Neural crest cell (in vitro differentiated cells): ENCODE results near the gene TBRG4. TPM values are rescaled to one million over a fixed set of nuclear protein-coding genes. Genes with fewer than 3 reads are reported as not detected.

Source experiments
- DNase-seq: peaks from one replicate; pipeline ENCODE4 v3.0.0; 2021; ENCODE audit warnings: low read depth, mixed read lengths, low spot score
- H3K27ac Mint-ChIP-seq: one replicate; pipeline ENCODE4 v1.8.0; 2021; ENCODE audit warnings: mild to moderate bottlenecking, mixed read lengths; ENCODE audit not compliant: unreplicated experiment
- H3K27me3 Mint-ChIP-seq: 2 replicates; pipeline ENCODE4 v1.8.0; 2021; ENCODE audit warnings: low read depth, mild to moderate bottlenecking, mixed read lengths
- H3K36me3 Mint-ChIP-seq: 2 replicates; pipeline ENCODE4 v1.8.0; 2021; ENCODE audit warnings: low read depth, mild to moderate bottlenecking, mixed read lengths
- H3K4me1 Mint-ChIP-seq: 2 replicates; pipeline ENCODE4 v1.8.0; 2021; ENCODE audit warnings: mixed read lengths
- H3K4me3 Mint-ChIP-seq: one replicate; pipeline ENCODE4 v1.8.0; 2021; ENCODE audit warnings: mild to moderate bottlenecking, mixed read lengths
- H3K9me3 Mint-ChIP-seq: 2 replicates; pipeline ENCODE4 v1.8.0; 2021; ENCODE audit warnings: mixed read lengths
- total RNA-seq: library from RNA; stranded (reverse); gene quantifications from 2 replicates; pipeline ENCODE4 v1.2.1, GENCODE V29; 2021
- TF ChIP-seq, protein P1 (sequence below): fragments of 200-600 bp; sonication (generic); conservative IDR thresholded peaks from 2 replicates; pipeline ENCODE4 v1.5.0; 2021; ENCODE audit warnings: antibody characterized with exemption, mild to moderate bottlenecking

Gene TBRG4
- total RNA-seq, 1 donor from 2014 or later = 104 TPM

DNA sequence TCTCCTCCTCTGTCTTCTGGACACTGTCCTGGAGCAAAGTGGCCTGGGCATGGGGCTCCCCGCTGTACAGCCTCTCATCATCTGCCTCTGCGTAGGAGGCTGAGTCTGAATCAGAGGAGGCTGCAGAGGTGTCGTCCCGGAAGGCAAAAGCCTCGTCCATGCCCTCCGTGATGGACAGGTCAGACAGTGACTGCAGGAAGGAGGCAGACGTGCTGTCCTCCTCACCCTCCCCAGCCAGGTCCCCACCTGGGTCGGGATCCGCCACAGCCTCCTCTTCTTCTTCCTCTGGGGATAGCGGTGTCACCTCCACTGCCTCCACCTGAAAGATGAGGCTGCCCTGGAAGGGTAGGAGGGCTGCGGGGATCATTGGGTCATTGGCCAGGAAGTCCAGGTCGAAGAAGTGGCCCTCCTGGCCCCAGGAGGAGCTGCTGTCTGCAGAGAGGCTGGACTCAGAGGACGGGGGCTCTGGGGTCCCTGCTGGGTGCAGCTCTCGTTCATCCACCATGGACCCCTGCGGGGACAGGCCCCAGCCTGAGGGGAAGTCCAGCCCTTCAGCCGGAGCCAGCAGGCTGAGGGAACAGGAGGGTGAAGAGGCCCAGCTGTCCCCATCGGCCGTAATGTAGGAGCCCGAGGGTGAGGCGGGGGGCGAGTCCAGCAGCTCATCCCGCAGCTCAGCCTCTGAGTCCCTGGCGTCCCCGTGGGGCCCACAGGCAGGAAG is 26.4 kb downstream of the TBRG4 start:
- Mint-ChIP-seq H3K27me3 (peaks cover 10% of the 10 kb centered on the region), H3K27ac (no peak overlapping the region), H3K36me3 (no peaks in the 10 kb centered on the region), H3K9me3 (no peaks in the 10 kb centered on the region), H3K4me1 (peaks cover 13% of the 10 kb centered on the region), H3K4me3 (no peak overlapping the region)
- TF ChIP-seq, protein P1, sequence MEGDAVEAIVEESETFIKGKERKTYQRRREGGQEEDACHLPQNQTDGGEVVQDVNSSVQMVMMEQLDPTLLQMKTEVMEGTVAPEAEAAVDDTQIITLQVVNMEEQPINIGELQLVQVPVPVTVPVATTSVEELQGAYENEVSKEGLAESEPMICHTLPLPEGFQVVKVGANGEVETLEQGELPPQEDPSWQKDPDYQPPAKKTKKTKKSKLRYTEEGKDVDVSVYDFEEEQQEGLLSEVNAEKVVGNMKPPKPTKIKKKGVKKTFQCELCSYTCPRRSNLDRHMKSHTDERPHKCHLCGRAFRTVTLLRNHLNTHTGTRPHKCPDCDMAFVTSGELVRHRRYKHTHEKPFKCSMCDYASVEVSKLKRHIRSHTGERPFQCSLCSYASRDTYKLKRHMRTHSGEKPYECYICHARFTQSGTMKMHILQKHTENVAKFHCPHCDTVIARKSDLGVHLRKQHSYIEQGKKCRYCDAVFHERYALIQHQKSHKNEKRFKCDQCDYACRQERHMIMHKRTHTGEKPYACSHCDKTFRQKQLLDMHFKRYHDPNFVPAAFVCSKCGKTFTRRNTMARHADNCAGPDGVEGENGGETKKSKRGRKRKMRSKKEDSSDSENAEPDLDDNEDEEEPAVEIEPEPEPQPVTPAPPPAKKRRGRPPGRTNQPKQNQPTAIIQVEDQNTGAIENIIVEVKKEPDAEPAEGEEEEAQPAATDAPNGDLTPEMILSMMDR = no peak
- DNase-seq = no peak

- no peaks in the 10 kb centered on the region for H3K9me3 Mint-ChIP-seq
- peaks cover 3% of the 10 kb centered on the region for H3K27me3 Mint-ChIP-seq
- DNase-seq = no peak
- H3K4me3 Mint-ChIP-seq = no peak overlapping the region
- TF ChIP-seq, protein P1 = no peak
- peaks cover 6% of the 10 kb centered on the region for H3K4me1 Mint-ChIP-seq
- no peaks in the 10 kb centered on the region for H3K36me3 Mint-ChIP-seq
- H3K27ac Mint-ChIP-seq = peak overlapping the region; percentile 27
Observed at GRCh38 chr7:45084336-45084735, 27.2 kb downstream of the TBRG4 start.

GRCh38 chr7:45082831-45083331 is 28.6 kb downstream of the TBRG4 start:
- Mint-ChIP-seq H3K36me3 (peaks cover 3% of the 10 kb centered on the region), H3K9me3 (no peaks in the 10 kb centered on the region), H3K4me1 (peaks cover 5% of the 10 kb centered on the region), H3K4me3 (no peak overlapping the region), H3K27me3 (no peaks in the 10 kb centered on the region), H3K27ac (no peak overlapping the region)
- TF ChIP-seq, protein P1 = no peak
- no peak for DNase-seq

GRCh38 chr7:45082031-45082830 is 29.3 kb downstream of the TBRG4 start:
- TF ChIP-seq, protein P1 = no peak
- Mint-ChIP-seq H3K9me3 (no peaks in the 10 kb centered on the region), H3K4me3 (no peak overlapping the region), H3K4me1 (peaks cover 5% of the 10 kb centered on the region), H3K27me3 (no peaks in the 10 kb centered on the region), H3K27ac (no peak overlapping the region), H3K36me3 (peaks cover 3% of the 10 kb centered on the region)
- no peak for DNase-seq

- H3K9me3 Mint-ChIP-seq = no peaks in the 10 kb centered on the region
- peaks cover 3% of the 10 kb centered on the region for H3K36me3 Mint-ChIP-seq
- no peaks in the 10 kb centered on the region for H3K27me3 Mint-ChIP-seq
- H3K4me3 Mint-ChIP-seq = no peak overlapping the region
- DNase-seq = no peak
- TF ChIP-seq, protein P1 = no peak
- H3K27ac Mint-ChIP-seq = no peak overlapping the region
- peaks cover 5% of the 10 kb centered on the region for H3K4me1 Mint-ChIP-seq
Observed at GRCh38 chr7:45081670-45081974, 29.9 kb downstream of the TBRG4 start.
